Stimulated activated naive CD4-positive, alpha-beta T cell treated with Interleukin-2 at 50 U/mL for 16 hours (primary cell): ENCODE measurements around the gene SZT2.
A peak's percentile ranks its signal among the peaks of the same experiment; 100 is the strongest.
"Not testable (repeated sequence)": the region's sequence is repeated elsewhere in the genome, so short reads cannot be mapped to it uniquely, and the experiment has no call there.

Experiments used
- DNase-seq: peaks from one replicate; lab custom pipeline; 2025; lab: John Stamatoyannopoulos, UW

The SZT2 gene

GRCh38 chr1:43454270-43455011, 64.7 kb downstream of the SZT2 start:
- peak; percentile 41 for DNase-seq

- DNase-seq, result no peak
Observed at GRCh38 chr1:43455213-43455889, 65.7 kb downstream of the SZT2 start.

GRCh38 chr1:43458379-43458778, 68.7 kb downstream of the SZT2 start:
- DNase-seq, result not testable (repeated sequence)

- DNase-seq, result no peak
Observed at GRCh38 chr1:43460988-43461693, 71.4 kb downstream of the SZT2 start.

- DNase-seq, result no peak
Observed at GRCh38 chr1:43463479-43463878, 73.8 kb downstream of the SZT2 start.

GRCh38 chr1:43464681-43465504, 75.2 kb downstream of the SZT2 start:
- DNase-seq, result no peak

GRCh38 chr1:43465505-43466067, 75.9 kb downstream of the SZT2 start:
- DNase-seq, result no peak

- no peak for DNase-seq
Observed at GRCh38 chr1:43466403-43466802, 76.7 kb downstream of the SZT2 start.

GRCh38 chr1:43468414-43468813, 78.7 kb downstream of the SZT2 start:
- no peak for DNase-seq

GRCh38 chr1:43469932-43470331, 80.2 kb downstream of the SZT2 start:
- DNase-seq, result no peak

- no peak for DNase-seq
Observed at GRCh38 chr1:43472087-43472462, 82.4 kb downstream of the SZT2 start.

GRCh38 chr1:43472463-43473151, 82.9 kb downstream of the SZT2 start:
- DNase-seq, result not testable (repeated sequence)

- DNase-seq, result no peak
Observed at GRCh38 chr1:43473463-43473862, 83.8 kb downstream of the SZT2 start.

GRCh38 chr1:43475611-43476401, 86.1 kb downstream of the SZT2 start:
- not testable (repeated sequence) for DNase-seq

- no peak for DNase-seq
Observed at GRCh38 chr1:43477716-43478115, 88.0 kb downstream of the SZT2 start.

- DNase-seq, result no peak
Observed at GRCh38 chr1:43479414-43479813, 89.7 kb downstream of the SZT2 start.

GRCh38 chr1:43481491-43481890, 91.8 kb downstream of the SZT2 start:
- DNase-seq, result no peak

GRCh38 chr1:43482215-43482614, 92.5 kb downstream of the SZT2 start:
- DNase-seq, result no peak

- no peak for DNase-seq
Observed at GRCh38 chr1:43484367-43484766, 94.7 kb downstream of the SZT2 start.

GRCh38 chr1:43488165-43488564, 98.5 kb downstream of the SZT2 start:
- DNase-seq, result no peak
